Astrocyte (in vitro differentiated cells and primary cell): ENCODE results near the gene PLXND1.

Experiments used
- CTCF ChIP-seq: IDR thresholded peaks from 2 replicates; pipeline ENCODE4 v1.5.1; 2011; ENCODE audit warnings: low read depth, mild to moderate bottlenecking, inconsistent platforms, low read length, moderate library complexity; ENCODE audit not compliant: insufficient read depth
- EZH2 ChIP-seq: IDR thresholded peaks from 2 replicates; pipeline ENCODE4 v1.6.1; 2012; ENCODE audit warnings: mild to moderate bottlenecking, low read length, inconsistent platforms; ENCODE audit not compliant: insufficient read depth

GRCh38 chr3:129574206-129574605 is 32.3 kb downstream of the PLXND1 start:
- TF ChIP-seq EZH2 (no peak), CTCF (no peak)
